ENCODE results near the gene STKLD1. TPM values are rescaled to one million over a fixed set of nuclear protein-coding genes. Genes with fewer than 3 reads are reported as not detected.

STKLD1 gene
- total and polyA plus RNA-seq, 9 of the 15 experiments (the other 6 are each of a cell fraction or from before 2014, with no cell fraction given), result 0.10 to 0.65 (median 0.33) TPM; not detected in 2

- peak; percentile 97 for TF ChIP-seq HMGN3 (IDR thresholded peaks at IDR 0.05; ENCODE audit: borderline replicate concordance, extremely low read depth, insufficient read length, low read depth, low read length)
- TF ChIP-seq ZKSCAN3 (CRISPR knock-in tag; IDR thresholded peaks at IDR 0.05), result no peak
- TF ChIP-seq ZNF717 (CRISPR knock-in tag; IDR thresholded peaks at IDR 0.05), result no peak
- 0 out of 2 replicates have a peak, but pooled peaks have one; percentile 68 for TF ChIP-seq PREB (CRISPR knock-in tag; IDR thresholded peaks at IDR 0.05)
- TF ChIP-seq CBX8 (IDR thresholded peaks at IDR 0.05; ENCODE audit: borderline replicate concordance, extremely low read depth, low read depth, low read length, poor library complexity, severe bottlenecking), result no peak
- TF ChIP-seq ZNF3 (CRISPR knock-in tag; IDR thresholded peaks at IDR 0.05), result no peak
- no peak for TF ChIP-seq CBX5 (IDR thresholded peaks at IDR 0.05; ENCODE audit: borderline replicate concordance, low read depth)
- TF ChIP-seq MEF2A (IDR thresholded peaks at IDR 0.05; ENCODE audit: control insufficient read depth, low read depth, low read length), result no peak
- no peak for TF ChIP-seq HDAC6 (IDR thresholded peaks at IDR 0.05; ENCODE audit: low read depth, low read length)
- no peak for TF ChIP-seq ZNF280A (IDR thresholded peaks at IDR 0.05; ENCODE audit: low read depth, partially characterized antibody)
- no peak for TF ChIP-seq HDAC3 (IDR thresholded peaks at IDR 0.05; ENCODE audit: borderline replicate concordance, partially characterized antibody)
- TF ChIP-seq PYGO2 (tag; IDR thresholded peaks at IDR 0.05), result no peak
- no peak for TF ChIP-seq ZNF274 (IDR thresholded peaks at IDR 0.05; ENCODE audit: borderline replicate concordance, low read depth, low read length)
- no peak for TF ChIP-seq SRSF7 (optimal IDR thresholded peaks at IDR 0.05; ENCODE audit: low read depth, low read length)
- peak; percentile 68; the same call in 1 of the 2 replicates for TF ChIP-seq JUND (IDR thresholded peaks at IDR 0.05; ENCODE audit: borderline replicate concordance, low read depth, low read length)
- no peak; the same call in 2 of the 3 replicates for TF ChIP-seq JUND (tag; IDR thresholded peaks at IDR 0.05; ENCODE audit: borderline replicate concordance, low read depth, low read length)
- peak; percentile 69 for TF ChIP-seq TAF9B (IDR thresholded peaks at IDR 0.05; ENCODE audit: partially characterized antibody)
- no peak for TF ChIP-seq MCM7 (IDR thresholded peaks at IDR 0.05)
- no peak for TF ChIP-seq ZNF830 (CRISPR knock-in tag; IDR thresholded peaks at IDR 0.05)
- no peak for TF ChIP-seq BRD4 (IDR thresholded peaks at IDR 0.05)
- TF ChIP-seq ETS2 (tag; IDR thresholded peaks at IDR 0.05; ENCODE audit: borderline replicate concordance, poor library complexity, severe bottlenecking), result no peak
- TF ChIP-seq ZNF766 (CRISPR knock-in tag; conservative IDR thresholded peaks at IDR 0.05), result no peak
- peak; percentile 91 for TF ChIP-seq CBX1 (IDR thresholded peaks at IDR 0.05; ENCODE audit: low read depth)
- TF ChIP-seq ZNF778 (CRISPR knock-in tag; IDR thresholded peaks at IDR 0.05), result no peak
- TF ChIP-seq BRF1 (IDR thresholded peaks at IDR 0.05; ENCODE audit: borderline replicate concordance, extremely low read depth, insufficient read length), result no peak
- peak; percentile 41; the same call in 1 of the 2 replicates for TF ChIP-seq FOXK1 (CRISPR knock-in tag; IDR thresholded peaks at IDR 0.05; ENCODE audit: borderline replicate concordance)
- TF ChIP-seq KHSRP (IDR thresholded peaks at IDR 0.05), result no peak
These were observed 40.0 kb upstream of the STKLD1 start, which contains the start of gene SURF6 (continued) for GRCh38 chr9:133335924-133336811.

Data from K562 (cell line).